ENCODE results near the gene ZBTB7A.

ZBTB7A gene

GRCh38 chr19:4044990-4045465, 21.7 kb downstream of the ZBTB7A start:
- H3K9me3 ChIP-seq (ENCODE audit: control insufficient read depth, low read length): no peaks in the 10 kb centered on the region
- WGBS, 2 experiments: 80 to 84% methylated on average over 21 of the region's 21 CpGs
- H3K4me3 ChIP-seq (ENCODE audit: insufficient read depth, low read depth, low read length): no peak overlapping the region
- peaks cover 4% of the 10 kb centered on the region for H3K4me1 ChIP-seq (ENCODE audit: control insufficient read depth, insufficient read depth, low read length)
- peak overlapping the region; percentile 36 for H3K27ac ChIP-seq (ENCODE audit: insufficient read depth, low read depth, low read length, poor library complexity, severe bottlenecking)
- no peaks in the 10 kb centered on the region for H3K27me3 ChIP-seq (ENCODE audit: control insufficient read depth, insufficient read depth, low read length, poor library complexity, severe bottlenecking)
- H3K36me3 ChIP-seq (ENCODE audit: control insufficient read depth, insufficient read depth, low read length): no peaks in the 10 kb centered on the region

- Histone ChIP-seq H3K27me3 (ENCODE audit: control insufficient read depth, insufficient read depth, low read length, poor library complexity, severe bottlenecking) (no peaks in the 10 kb centered on the region), H3K9me3 (ENCODE audit: control insufficient read depth, low read length) (no peaks in the 10 kb centered on the region), H3K4me3 (ENCODE audit: insufficient read depth, low read depth, low read length) (no peak overlapping the region), H3K4me1 (ENCODE audit: control insufficient read depth, insufficient read depth, low read length) (peaks cover 4% of the 10 kb centered on the region), H3K36me3 (ENCODE audit: control insufficient read depth, insufficient read depth, low read length) (no peaks in the 10 kb centered on the region), H3K27ac (ENCODE audit: insufficient read depth, low read depth, low read length, poor library complexity, severe bottlenecking) (no peak overlapping the region)
- 94% methylated on average over 31 of the region's 31 CpGs for WGBS, 2 experiments
These were observed 22.6 kb downstream of the ZBTB7A start for GRCh38 chr19:4043966-4044715.

- H3K4me3 ChIP-seq (ENCODE audit: insufficient read depth, low read depth, low read length): no peak overlapping the region
- H3K4me1 ChIP-seq (ENCODE audit: control insufficient read depth, insufficient read depth, low read length): peaks cover 4% of the 10 kb centered on the region
- WGBS, 2 experiments: 91% methylated on average over 8 to 9 of the region's 11 CpGs
- H3K36me3 ChIP-seq (ENCODE audit: control insufficient read depth, insufficient read depth, low read length): no peaks in the 10 kb centered on the region
- H3K9me3 ChIP-seq (ENCODE audit: control insufficient read depth, low read length): no peaks in the 10 kb centered on the region
- H3K27ac ChIP-seq (ENCODE audit: insufficient read depth, low read depth, low read length, poor library complexity, severe bottlenecking): no peak overlapping the region
- no peaks in the 10 kb centered on the region for H3K27me3 ChIP-seq (ENCODE audit: control insufficient read depth, insufficient read depth, low read length, poor library complexity, severe bottlenecking)
These were observed 23.3 kb downstream of the ZBTB7A start for GRCh38 chr19:4043401-4043800.

GRCh38 chr19:4042731-4043082, 24.0 kb downstream of the ZBTB7A start:
- 86 to 87% methylated on average over 14 of the region's 14 CpGs for WGBS, 2 experiments
- no peak overlapping the region for H3K4me3 ChIP-seq (ENCODE audit: insufficient read depth, low read depth, low read length)
- H3K36me3 ChIP-seq (ENCODE audit: control insufficient read depth, insufficient read depth, low read length): no peaks in the 10 kb centered on the region
- no peaks in the 10 kb centered on the region for H3K27me3 ChIP-seq (ENCODE audit: control insufficient read depth, insufficient read depth, low read length, poor library complexity, severe bottlenecking)
- H3K27ac ChIP-seq (ENCODE audit: insufficient read depth, low read depth, low read length, poor library complexity, severe bottlenecking): no peak overlapping the region
- no peaks in the 10 kb centered on the region for H3K9me3 ChIP-seq (ENCODE audit: control insufficient read depth, low read length)
- peaks cover 4% of the 10 kb centered on the region for H3K4me1 ChIP-seq (ENCODE audit: control insufficient read depth, insufficient read depth, low read length)

GRCh38 chr19:4042064-4042730, 24.5 kb downstream of the ZBTB7A start:
- H3K27ac ChIP-seq (ENCODE audit: insufficient read depth, low read depth, low read length, poor library complexity, severe bottlenecking): no peak overlapping the region
- peaks cover 4% of the 10 kb centered on the region for H3K4me1 ChIP-seq (ENCODE audit: control insufficient read depth, insufficient read depth, low read length)
- H3K36me3 ChIP-seq (ENCODE audit: control insufficient read depth, insufficient read depth, low read length): no peaks in the 10 kb centered on the region
- WGBS, 2 experiments: 95 to 96% methylated on average over 14 of the region's 14 CpGs
- no peaks in the 10 kb centered on the region for H3K27me3 ChIP-seq (ENCODE audit: control insufficient read depth, insufficient read depth, low read length, poor library complexity, severe bottlenecking)
- H3K9me3 ChIP-seq (ENCODE audit: control insufficient read depth, low read length): no peaks in the 10 kb centered on the region
- H3K4me3 ChIP-seq (ENCODE audit: insufficient read depth, low read depth, low read length): no peak overlapping the region

- Histone ChIP-seq H3K27me3 (ENCODE audit: control insufficient read depth, insufficient read depth, low read length, poor library complexity, severe bottlenecking) (no peaks in the 10 kb centered on the region), H3K9me3 (ENCODE audit: control insufficient read depth, low read length) (no peaks in the 10 kb centered on the region), H3K36me3 (ENCODE audit: control insufficient read depth, insufficient read depth, low read length) (peaks cover 22% of the 10 kb centered on the region), H3K4me3 (ENCODE audit: insufficient read depth, low read depth, low read length) (no peak overlapping the region), H3K27ac (ENCODE audit: insufficient read depth, low read depth, low read length, poor library complexity, severe bottlenecking) (no peak overlapping the region), H3K4me1 (ENCODE audit: control insufficient read depth, insufficient read depth, low read length) (no peaks in the 10 kb centered on the region)
- 93 to 94% methylated on average over 38 to 40 of the region's 40 CpGs for WGBS, 2 experiments
These were observed 27.9 kb downstream of the ZBTB7A start for GRCh38 chr19:4038661-4039423.

GRCh38 chr19:4038057-4038456, 28.6 kb downstream of the ZBTB7A start:
- no peak overlapping the region for H3K27ac ChIP-seq (ENCODE audit: insufficient read depth, low read depth, low read length, poor library complexity, severe bottlenecking)
- H3K4me1 ChIP-seq (ENCODE audit: control insufficient read depth, insufficient read depth, low read length): no peaks in the 10 kb centered on the region
- H3K27me3 ChIP-seq (ENCODE audit: control insufficient read depth, insufficient read depth, low read length, poor library complexity, severe bottlenecking): no peaks in the 10 kb centered on the region
- H3K36me3 ChIP-seq (ENCODE audit: control insufficient read depth, insufficient read depth, low read length): peaks cover 22% of the 10 kb centered on the region
- WGBS, 2 experiments: 94 to 95% methylated on average over 29 to 31 of the region's 33 CpGs
- H3K4me3 ChIP-seq (ENCODE audit: insufficient read depth, low read depth, low read length): no peak overlapping the region
- H3K9me3 ChIP-seq (ENCODE audit: control insufficient read depth, low read length): no peaks in the 10 kb centered on the region

GRCh38 chr19:4037301-4037949, 29.3 kb downstream of the ZBTB7A start:
- Histone ChIP-seq H3K27me3 (ENCODE audit: control insufficient read depth, insufficient read depth, low read length, poor library complexity, severe bottlenecking) (no peaks in the 10 kb centered on the region), H3K4me1 (ENCODE audit: control insufficient read depth, insufficient read depth, low read length) (no peaks in the 10 kb centered on the region), H3K36me3 (ENCODE audit: control insufficient read depth, insufficient read depth, low read length) (peaks cover 26% of the 10 kb centered on the region), H3K27ac (ENCODE audit: insufficient read depth, low read depth, low read length, poor library complexity, severe bottlenecking) (no peak overlapping the region), H3K9me3 (ENCODE audit: control insufficient read depth, low read length) (no peaks in the 10 kb centered on the region), H3K4me3 (ENCODE audit: insufficient read depth, low read depth, low read length) (no peak overlapping the region)
- WGBS, 2 experiments: 94 to 95% methylated on average over 54 of the region's 54 CpGs

GRCh38 chr19:4036576-4037300, 30.0 kb downstream of the ZBTB7A start:
- Histone ChIP-seq H3K4me1 (ENCODE audit: control insufficient read depth, insufficient read depth, low read length) (no peaks in the 10 kb centered on the region), H3K9me3 (ENCODE audit: control insufficient read depth, low read length) (no peaks in the 10 kb centered on the region), H3K36me3 (ENCODE audit: control insufficient read depth, insufficient read depth, low read length) (peaks cover 29% of the 10 kb centered on the region), H3K4me3 (ENCODE audit: insufficient read depth, low read depth, low read length) (no peak overlapping the region), H3K27ac (ENCODE audit: insufficient read depth, low read depth, low read length, poor library complexity, severe bottlenecking) (no peak overlapping the region), H3K27me3 (ENCODE audit: control insufficient read depth, insufficient read depth, low read length, poor library complexity, severe bottlenecking) (no peaks in the 10 kb centered on the region)
- 95% methylated on average over 25 of the region's 25 CpGs for WGBS, 2 experiments

Data from ectodermal cell (in vitro differentiated cells).